SU-DHL-6 (cell line): ENCODE measurements around the gene CYB5R3.

Source experiments
- EZH2phosphoT487 ChIP-seq: fragments of 200-600 bp; sonication (generic), shearing (Covaris generic); conservative IDR thresholded peaks from 2 replicates; pipeline ENCODE4 v1.6.1; 2018; ENCODE audit warnings: mild to moderate bottlenecking, antibody characterized with exemption, low read length, moderate library complexity, mixed read lengths
- TF ChIP-seq, protein P1 (sequence below): fragments of 200-600 bp; sonication (generic); IDR thresholded peaks from one replicate; pipeline ENCODE4 v1.5.1; 2017; ENCODE audit warnings: antibody characterized with exemption, mild to moderate bottlenecking, low read length, moderate library complexity; ENCODE audit not compliant: insufficient read depth, poor library complexity, severe bottlenecking

GRCh38 chr22:42639541-42640241 lies 9.5 kb downstream of the CYB5R3 start:
- TF ChIP-seq, protein P1, sequence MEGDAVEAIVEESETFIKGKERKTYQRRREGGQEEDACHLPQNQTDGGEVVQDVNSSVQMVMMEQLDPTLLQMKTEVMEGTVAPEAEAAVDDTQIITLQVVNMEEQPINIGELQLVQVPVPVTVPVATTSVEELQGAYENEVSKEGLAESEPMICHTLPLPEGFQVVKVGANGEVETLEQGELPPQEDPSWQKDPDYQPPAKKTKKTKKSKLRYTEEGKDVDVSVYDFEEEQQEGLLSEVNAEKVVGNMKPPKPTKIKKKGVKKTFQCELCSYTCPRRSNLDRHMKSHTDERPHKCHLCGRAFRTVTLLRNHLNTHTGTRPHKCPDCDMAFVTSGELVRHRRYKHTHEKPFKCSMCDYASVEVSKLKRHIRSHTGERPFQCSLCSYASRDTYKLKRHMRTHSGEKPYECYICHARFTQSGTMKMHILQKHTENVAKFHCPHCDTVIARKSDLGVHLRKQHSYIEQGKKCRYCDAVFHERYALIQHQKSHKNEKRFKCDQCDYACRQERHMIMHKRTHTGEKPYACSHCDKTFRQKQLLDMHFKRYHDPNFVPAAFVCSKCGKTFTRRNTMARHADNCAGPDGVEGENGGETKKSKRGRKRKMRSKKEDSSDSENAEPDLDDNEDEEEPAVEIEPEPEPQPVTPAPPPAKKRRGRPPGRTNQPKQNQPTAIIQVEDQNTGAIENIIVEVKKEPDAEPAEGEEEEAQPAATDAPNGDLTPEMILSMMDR = no peak
- no peak for TF ChIP-seq EZH2phosphoT487
